Sigmoid colon (tissue), 7 donors: ENCODE data around the gene SND1. TPM values are rescaled to one million over a fixed set of nuclear protein-coding genes. Genes with fewer than 3 reads are reported as not detected.

Source experiments
- DNase-seq: peaks from one replicate; pipeline ENCODE4 v3.0.0-alpha.2; 2019
- H3K27ac ChIP-seq, 4 donors: fragments of 200-600 bp; sonication (generic); one replicate each; pipeline ENCODE4 v1.5.1; 2016 to 2019; ENCODE audit warnings: mild to moderate bottlenecking in 1 of 4
- H3K27me3 ChIP-seq, 3 donors: fragments of 200-600 bp; sonication (generic); one replicate each; pipeline ENCODE4 v1.5.1; 2019; ENCODE audit warnings: mild to moderate bottlenecking in 1 of 3
- H3K36me3 ChIP-seq, 4 donors: fragments of 200-600 bp; sonication (generic); one replicate each; pipeline ENCODE4 v1.5.1; 2016 to 2019
- H3K4me1 ChIP-seq, 4 donors: fragments of 200-600 bp; sonication (generic); one replicate each; pipeline ENCODE4 v1.5.1; 2017 to 2019
- H3K4me3 ChIP-seq, 4 donors: fragments of 200-600 bp; sonication (generic); one replicate each; pipeline ENCODE4 v1.5.1; 2017 to 2019; ENCODE audit warnings: mild to moderate bottlenecking in 2 of 4, moderate library complexity in 1 of 4
- H3K9me3 ChIP-seq, 4 donors: fragments of 200-600 bp in 3 of 4; sonication (generic) in 3 of 4; one replicate each; pipeline versions ENCODE4 v1.5.1 to v1.6.1; 2013 to 2019
- EP300 ChIP-seq, 4 donors: sonication (generic); formaldehyde crosslinking; IDR thresholded peaks; one replicate each; pipeline ENCODE4 v1.6.1; 2017; ENCODE audit warnings: antibody characterized with exemption in 4 of 4
- POLR2A ChIP-seq, 2 donors: fragments of 450-650 bp; IDR thresholded peaks; one replicate each; pipeline ENCODE4 v1.6.1; 2016; ENCODE audit warnings: antibody characterized with exemption in 2 of 2, mild to moderate bottlenecking in 2 of 2, moderate library complexity in 2 of 2
- POLR2AphosphoS5 ChIP-seq, 4 donors: sonication (generic); formaldehyde crosslinking; IDR thresholded peaks; one replicate each; pipeline ENCODE4 v1.6.1; 2017; ENCODE audit warnings: antibody characterized with exemption in 4 of 4
- WGBS, 2 donors: extraction: QIAGEN DNeasy Blood & Tissue Kit; methylation state at CpG; one replicate each; pipeline ENCODE4 v1.1.7; 2013; 5-methylcytosine and 5-hydroxymethylcytosine counted together
- intact Hi-C: fragments of 100-400 bp; cut with DNase I; formaldehyde crosslinking; loops from one replicate; pipeline ENCODE4 v1.15.1; 2023
- polyA plus RNA-seq, 3 donors: library from polyadenylated mRNA; stranded (reverse); fragments of 200-250 nt; gene quantifications; one replicate each; pipeline ENCODE4 v1.2.3, GENCODE V29; 2013
- total RNA-seq, 4 donors: library from RNA; depleted of rRNA; stranded (reverse); fragments of >200 nt; gene quantifications; one replicate each; pipeline ENCODE4 v1.1.0, GENCODE V29; 2016
- TF ChIP-seq, protein P1 (sequence below), 4 experiments: fragments of 450-650 bp in 3 of 4; fragments of 200-600 bp in 1 of 4; IDR thresholded peaks; one replicate each; pipeline ENCODE4 v1.5.1; 2016 to 2019; ENCODE audit warnings: antibody characterized with exemption in 4 of 4, mild to moderate bottlenecking in 3 of 4, moderate library complexity in 2 of 4
- donor health status: healthy with polysubstance abuse.
- donor health status: Bipolar disorder and iron deficiency.
- donor health status: healthy.

Gene SND1
- total and polyA plus RNA-seq, 7 donors = 30.6 to 93.4 (median 71.3) TPM

DNA sequence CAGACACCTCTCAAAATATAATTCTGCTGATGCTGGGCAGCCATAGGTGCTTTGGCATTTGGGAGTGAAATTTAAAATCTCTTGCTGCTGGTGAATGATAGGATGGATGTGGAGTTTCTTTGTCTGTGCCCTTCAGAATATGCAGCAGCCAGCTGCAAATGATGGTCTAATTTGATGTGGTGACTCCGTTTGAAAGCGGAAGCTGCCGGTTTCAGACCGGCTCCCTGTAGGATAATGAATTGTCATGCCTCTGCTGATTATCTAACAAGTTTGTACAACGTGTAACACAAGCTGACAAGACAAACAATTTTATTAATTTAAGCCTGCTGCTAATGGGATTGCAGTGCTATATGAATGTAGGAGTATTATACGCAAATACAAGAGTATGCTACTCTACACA lies 103.5 kb downstream of the SND1 start:
- H3K9me3 ChIP-seq = no peaks in the 10 kb centered on the region
- TF ChIP-seq, protein P1, sequence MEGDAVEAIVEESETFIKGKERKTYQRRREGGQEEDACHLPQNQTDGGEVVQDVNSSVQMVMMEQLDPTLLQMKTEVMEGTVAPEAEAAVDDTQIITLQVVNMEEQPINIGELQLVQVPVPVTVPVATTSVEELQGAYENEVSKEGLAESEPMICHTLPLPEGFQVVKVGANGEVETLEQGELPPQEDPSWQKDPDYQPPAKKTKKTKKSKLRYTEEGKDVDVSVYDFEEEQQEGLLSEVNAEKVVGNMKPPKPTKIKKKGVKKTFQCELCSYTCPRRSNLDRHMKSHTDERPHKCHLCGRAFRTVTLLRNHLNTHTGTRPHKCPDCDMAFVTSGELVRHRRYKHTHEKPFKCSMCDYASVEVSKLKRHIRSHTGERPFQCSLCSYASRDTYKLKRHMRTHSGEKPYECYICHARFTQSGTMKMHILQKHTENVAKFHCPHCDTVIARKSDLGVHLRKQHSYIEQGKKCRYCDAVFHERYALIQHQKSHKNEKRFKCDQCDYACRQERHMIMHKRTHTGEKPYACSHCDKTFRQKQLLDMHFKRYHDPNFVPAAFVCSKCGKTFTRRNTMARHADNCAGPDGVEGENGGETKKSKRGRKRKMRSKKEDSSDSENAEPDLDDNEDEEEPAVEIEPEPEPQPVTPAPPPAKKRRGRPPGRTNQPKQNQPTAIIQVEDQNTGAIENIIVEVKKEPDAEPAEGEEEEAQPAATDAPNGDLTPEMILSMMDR (IDR thresholded peaks at IDR 0.05) = no peak
- TF ChIP-seq POLR2AphosphoS5 (IDR thresholded peaks at IDR 0.05) (no peak), POLR2A (IDR thresholded peaks at IDR 0.05) (no peak), EP300 (IDR thresholded peaks at IDR 0.05) (no peak)
- no peaks in the 10 kb centered on the region for H3K36me3 ChIP-seq
- no peaks in the 10 kb centered on the region for H3K27me3 ChIP-seq
- H3K4me1 ChIP-seq = peaks cover 0 to 23% (median 8%) of the 10 kb centered on the region in 4 donors
- intact Hi-C loops = no loop called here
- 90 to 93% methylated on average over 6 of the region's 6 CpGs for WGBS, 2 donors
- DNase-seq = no peak
- no peak overlapping the region for H3K4me3 ChIP-seq
- H3K27ac ChIP-seq = no peak overlapping the region

DNA sequence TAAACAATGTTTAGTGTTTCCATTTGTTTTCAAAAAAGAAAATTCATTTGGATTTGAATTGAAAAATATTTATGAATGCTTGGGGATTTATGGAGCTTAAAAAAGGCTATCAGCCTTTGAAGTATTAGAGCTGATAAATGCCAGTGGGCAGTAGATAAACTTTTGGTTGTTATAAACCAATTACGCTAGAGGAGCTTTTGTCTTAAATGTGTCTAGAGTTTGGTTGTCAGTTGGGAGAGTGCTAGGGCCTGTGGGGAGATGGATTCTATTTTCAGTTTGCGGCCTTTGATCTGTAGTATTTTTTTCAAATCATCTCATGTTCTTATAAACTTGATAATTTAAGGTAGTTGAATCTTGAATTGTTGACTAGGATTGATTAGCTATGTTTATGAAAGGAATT lies 104.0 kb downstream of the SND1 start:
- intact Hi-C loops = no loop called here
- Histone ChIP-seq H3K36me3 (no peaks in the 10 kb centered on the region), H3K9me3 (no peaks in the 10 kb centered on the region), H3K27me3 (no peaks in the 10 kb centered on the region), H3K27ac (no peak overlapping the region), H3K4me1 (peaks cover 0 to 18% (median 5%) of the 10 kb centered on the region in 4 donors), H3K4me3 (no peak overlapping the region)
- WGBS, 2 donors = 95 to 99% methylated on average over 2 of the region's 2 CpGs
- no peak for DNase-seq
- TF ChIP-seq POLR2A (IDR thresholded peaks at IDR 0.05) = no peak
- no peak for TF ChIP-seq EP300 (IDR thresholded peaks at IDR 0.05)
- TF ChIP-seq POLR2AphosphoS5 (IDR thresholded peaks at IDR 0.05) = no peak
- TF ChIP-seq, protein P1 (IDR thresholded peaks at IDR 0.05) = no peak

DNA sequence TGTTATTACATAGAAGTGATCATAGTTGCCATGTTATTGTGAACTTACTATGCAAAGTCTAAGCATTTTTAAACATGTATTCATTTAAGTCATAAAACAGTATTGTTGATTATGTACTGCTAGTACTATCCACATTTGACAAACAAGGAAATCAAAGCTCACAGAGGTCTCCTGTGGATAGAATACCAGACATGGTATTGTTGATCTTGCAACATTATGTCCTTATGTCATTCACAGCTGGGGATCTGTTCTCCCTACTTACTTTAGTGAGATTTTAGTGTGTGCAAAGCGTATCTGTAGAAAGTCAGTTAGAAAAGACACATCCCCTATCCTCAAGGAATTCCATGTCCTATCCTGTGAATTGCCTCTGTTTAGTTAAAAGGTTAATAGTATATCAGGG lies 106.1 kb downstream of the SND1 start:
- intact Hi-C loops = no loop called here
- DNase-seq = no peak
- no peak for TF ChIP-seq POLR2AphosphoS5 (IDR thresholded peaks at IDR 0.05)
- TF ChIP-seq, protein P1 (IDR thresholded peaks at IDR 0.05) = no peak
- no peak for TF ChIP-seq EP300 (IDR thresholded peaks at IDR 0.05)
- no peak for TF ChIP-seq POLR2A (IDR thresholded peaks at IDR 0.05)
- Histone ChIP-seq H3K4me1 (peaks cover 0 to 8% (median 0%) of the 10 kb centered on the region in 4 donors), H3K9me3 (no peaks in the 10 kb centered on the region), H3K27me3 (no peaks in the 10 kb centered on the region), H3K27ac (no peak overlapping the region), H3K36me3 (no peaks in the 10 kb centered on the region), H3K4me3 (no peak overlapping the region)
- whole genome bisulfite sequencing, 2 donors = 97% methylated on average over 1 of the region's 1 CpG

GRCh38 chr7:127758845-127759244 lies 106.9 kb downstream of the SND1 start:
- TF ChIP-seq POLR2AphosphoS5 (IDR thresholded peaks at IDR 0.05) = no peak
- no peak for TF ChIP-seq POLR2A (IDR thresholded peaks at IDR 0.05)
- TF ChIP-seq, protein P1 (IDR thresholded peaks at IDR 0.05) = no peak
- no peak for TF ChIP-seq EP300 (IDR thresholded peaks at IDR 0.05)
- no peaks in the 10 kb centered on the region for H3K27me3 ChIP-seq
- peaks cover 0 to 8% (median 0%) of the 10 kb centered on the region in 4 donors for H3K4me1 ChIP-seq
- no peak overlapping the region for H3K4me3 ChIP-seq
- no peak for DNase-seq
- H3K9me3 ChIP-seq = no peaks in the 10 kb centered on the region
- WGBS, 2 donors = 97% methylated on average over 6 of the region's 6 CpGs
- H3K36me3 ChIP-seq = no peaks in the 10 kb centered on the region
- intact Hi-C loops = no loop called here
- H3K27ac ChIP-seq = no peak overlapping the region

GRCh38 chr7:127759945-127760421 lies 108.0 kb downstream of the SND1 start:
- no peak for TF ChIP-seq POLR2AphosphoS5 (IDR thresholded peaks at IDR 0.05)
- no peak for TF ChIP-seq EP300 (IDR thresholded peaks at IDR 0.05)
- TF ChIP-seq, protein P1 (IDR thresholded peaks at IDR 0.05) = no peak
- no peak for TF ChIP-seq POLR2A (IDR thresholded peaks at IDR 0.05)
- no peaks in the 10 kb centered on the region for H3K27me3 ChIP-seq
- no peak for DNase-seq
- H3K36me3 ChIP-seq = no peaks in the 10 kb centered on the region
- H3K27ac ChIP-seq = no peak overlapping the region
- no peaks in the 10 kb centered on the region for H3K4me1 ChIP-seq
- WGBS, 2 donors = 92 to 94% methylated on average over 5 of the region's 5 CpGs
- no peak overlapping the region for H3K4me3 ChIP-seq
- H3K9me3 ChIP-seq = no peaks in the 10 kb centered on the region
- intact Hi-C loops = no loop called here
